ENCODE measurements around the gene MLLT3. TPM values are rescaled to one million over a fixed set of nuclear protein-coding genes. Genes with fewer than 3 reads are reported as not detected.

MLLT3 gene
- total RNA-seq, 1 donor, result 17.4 TPM

DNA sequence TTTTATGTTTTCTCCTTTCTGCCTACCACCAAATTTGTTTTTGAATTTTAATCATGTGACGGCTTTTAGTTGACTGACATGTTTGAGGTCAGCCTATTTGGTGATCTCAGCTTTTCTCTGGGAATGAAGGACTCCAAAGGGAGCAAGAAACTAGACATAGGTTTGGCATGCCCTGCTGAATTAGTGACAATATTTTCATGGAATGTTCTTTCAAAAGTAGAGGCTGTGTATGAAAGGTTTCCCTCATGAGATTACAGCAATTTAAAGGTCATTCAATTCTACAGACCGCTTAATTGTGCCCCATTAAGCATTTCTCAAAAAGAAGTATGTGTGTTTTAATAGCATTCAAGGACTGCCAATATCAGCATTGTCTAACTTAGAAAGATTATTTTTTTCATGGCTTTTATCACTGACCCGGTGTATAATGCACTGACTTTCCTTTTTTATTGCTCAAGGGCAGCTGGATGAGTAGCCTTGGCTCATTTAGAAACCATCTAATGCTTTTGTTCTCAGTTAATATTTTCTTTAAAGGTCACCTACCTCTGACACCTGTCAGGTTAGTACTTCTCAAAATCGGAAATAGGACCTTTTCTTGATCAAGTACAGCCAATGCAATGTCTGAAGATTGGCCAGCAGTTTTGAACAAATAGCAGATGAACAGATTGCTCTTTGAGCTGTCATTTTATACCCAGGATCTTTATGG, 8.1 kb upstream of the MLLT3 start:
- no peaks in the 10 kb centered on the region for H3K4me1 ChIP-seq (ENCODE audit: insufficient read depth, low read length)
- no peaks in the 10 kb centered on the region for H3K79me2 ChIP-seq (ENCODE audit: insufficient read depth, low read length)
- no peak overlapping the region for H3K4me2 ChIP-seq (ENCODE audit: insufficient read depth, low read length)
- no peak overlapping the region for H3K4me3 ChIP-seq (ENCODE audit: insufficient read depth, low read length)
- no peak overlapping the region for H2AFZ ChIP-seq (ENCODE audit: low read length)
- no peaks in the 10 kb centered on the region for H3K36me3 ChIP-seq (ENCODE audit: insufficient read depth, low read length)
- no peak overlapping the region for H3K27ac ChIP-seq (ENCODE audit: low read depth, low read length)
- no peak for DNase-seq (ENCODE audit: insufficient read length, low spot score, missing footprints)
- no peaks in the 10 kb centered on the region for H4K20me1 ChIP-seq (ENCODE audit: insufficient read depth, low read length)
- no peaks in the 10 kb centered on the region for H3K9me3 ChIP-seq (ENCODE audit: low read depth, low read length)
- H3K27me3 ChIP-seq (ENCODE audit: insufficient read depth, low read length), result peaks cover 2% of the 10 kb centered on the region
- TF ChIP-seq, protein P1, sequence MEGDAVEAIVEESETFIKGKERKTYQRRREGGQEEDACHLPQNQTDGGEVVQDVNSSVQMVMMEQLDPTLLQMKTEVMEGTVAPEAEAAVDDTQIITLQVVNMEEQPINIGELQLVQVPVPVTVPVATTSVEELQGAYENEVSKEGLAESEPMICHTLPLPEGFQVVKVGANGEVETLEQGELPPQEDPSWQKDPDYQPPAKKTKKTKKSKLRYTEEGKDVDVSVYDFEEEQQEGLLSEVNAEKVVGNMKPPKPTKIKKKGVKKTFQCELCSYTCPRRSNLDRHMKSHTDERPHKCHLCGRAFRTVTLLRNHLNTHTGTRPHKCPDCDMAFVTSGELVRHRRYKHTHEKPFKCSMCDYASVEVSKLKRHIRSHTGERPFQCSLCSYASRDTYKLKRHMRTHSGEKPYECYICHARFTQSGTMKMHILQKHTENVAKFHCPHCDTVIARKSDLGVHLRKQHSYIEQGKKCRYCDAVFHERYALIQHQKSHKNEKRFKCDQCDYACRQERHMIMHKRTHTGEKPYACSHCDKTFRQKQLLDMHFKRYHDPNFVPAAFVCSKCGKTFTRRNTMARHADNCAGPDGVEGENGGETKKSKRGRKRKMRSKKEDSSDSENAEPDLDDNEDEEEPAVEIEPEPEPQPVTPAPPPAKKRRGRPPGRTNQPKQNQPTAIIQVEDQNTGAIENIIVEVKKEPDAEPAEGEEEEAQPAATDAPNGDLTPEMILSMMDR (IDR thresholded peaks at IDR 0.05; ENCODE audit: extremely low read depth, low read depth, low read length), result no peak

DNA sequence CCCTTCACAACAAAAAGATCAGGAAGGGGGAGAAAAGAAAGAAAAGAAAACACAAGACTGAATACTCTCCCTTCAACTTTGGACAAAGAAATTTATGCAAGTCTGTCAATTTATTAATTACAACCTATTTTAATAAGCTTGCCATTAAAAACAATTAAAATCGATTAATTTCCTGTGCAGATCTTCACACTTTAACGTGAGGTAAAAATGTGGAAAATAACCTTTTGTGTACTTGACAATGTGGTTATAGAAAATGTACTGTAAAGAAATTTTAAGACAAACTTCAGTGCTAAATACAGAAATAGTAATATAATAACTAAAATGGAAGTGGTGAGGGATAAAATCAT, 2.7 kb upstream of the MLLT3 start:
- Histone ChIP-seq H2AFZ (ENCODE audit: low read length) (no peak overlapping the region), H3K27ac (ENCODE audit: low read depth, low read length) (no peak overlapping the region), H3K27me3 (ENCODE audit: insufficient read depth, low read length) (no peaks in the 10 kb centered on the region), H4K20me1 (ENCODE audit: insufficient read depth, low read length) (no peaks in the 10 kb centered on the region), H3K4me3 (ENCODE audit: insufficient read depth, low read length) (peak overlapping the region; percentile 81), H3K4me2 (ENCODE audit: insufficient read depth, low read length) (peak overlapping the region; percentile 82), H3K36me3 (ENCODE audit: insufficient read depth, low read length) (no peaks in the 10 kb centered on the region), H3K79me2 (ENCODE audit: insufficient read depth, low read length) (no peaks in the 10 kb centered on the region), H3K9me3 (ENCODE audit: low read depth, low read length) (no peaks in the 10 kb centered on the region), H3K4me1 (ENCODE audit: insufficient read depth, low read length) (peaks cover 6% of the 10 kb centered on the region)
- no peak for DNase-seq (ENCODE audit: insufficient read length, low spot score, missing footprints)
- TF ChIP-seq, protein P1 (IDR thresholded peaks at IDR 0.05; ENCODE audit: extremely low read depth, low read depth, low read length), result no peak

DNA sequence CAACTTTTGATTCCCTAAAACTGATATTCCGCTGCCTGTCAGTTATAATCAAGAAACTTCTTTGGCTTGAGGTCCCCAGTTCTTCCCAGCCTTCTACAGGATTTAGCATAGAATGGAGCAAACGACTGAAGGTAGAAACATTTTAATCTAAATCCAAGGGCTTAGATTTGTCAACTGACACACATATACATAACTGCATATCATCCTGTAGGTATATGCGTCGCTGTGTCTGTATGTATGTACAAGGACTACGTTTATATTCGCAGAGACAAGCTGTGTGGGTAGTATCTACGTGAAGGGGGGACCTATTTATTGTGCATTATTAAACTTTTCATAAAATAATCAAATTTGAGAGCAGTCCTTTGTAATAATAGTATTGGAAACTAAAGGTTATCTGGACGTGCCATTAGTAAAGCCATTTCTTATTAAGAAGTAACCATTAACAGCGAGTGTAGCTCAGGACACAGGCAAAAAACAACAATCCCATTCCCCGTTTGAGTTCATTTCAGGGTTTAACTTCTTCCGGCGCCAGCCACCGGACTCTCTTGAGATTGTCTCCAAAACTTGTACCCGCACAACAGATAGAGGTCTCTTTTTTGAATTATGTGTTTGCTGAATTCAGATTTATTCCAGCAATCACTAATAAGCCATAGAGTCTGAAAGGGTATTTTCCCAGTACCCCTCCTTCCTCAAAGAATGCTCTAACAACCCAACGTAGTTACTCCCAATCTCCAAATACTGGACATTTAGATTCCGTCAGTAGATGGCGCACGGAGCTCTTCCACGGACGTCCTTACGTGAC, 2.1 kb upstream of the MLLT3 start:
- Histone ChIP-seq H3K4me3 (ENCODE audit: insufficient read depth, low read length) (peak overlapping the region; percentile 81), H3K9me3 (ENCODE audit: low read depth, low read length) (no peaks in the 10 kb centered on the region), H3K79me2 (ENCODE audit: insufficient read depth, low read length) (no peaks in the 10 kb centered on the region), H3K27ac (ENCODE audit: low read depth, low read length) (no peak overlapping the region), H3K36me3 (ENCODE audit: insufficient read depth, low read length) (no peaks in the 10 kb centered on the region), H2AFZ (ENCODE audit: low read length) (peak overlapping the region; percentile 92), H3K4me1 (ENCODE audit: insufficient read depth, low read length) (peaks cover 6% of the 10 kb centered on the region), H3K4me2 (ENCODE audit: insufficient read depth, low read length) (peak overlapping the region; percentile 82), H4K20me1 (ENCODE audit: insufficient read depth, low read length) (no peaks in the 10 kb centered on the region), H3K27me3 (ENCODE audit: insufficient read depth, low read length) (no peaks in the 10 kb centered on the region)
- peak; percentile 83 for DNase-seq (ENCODE audit: insufficient read length, low spot score, missing footprints)
- TF ChIP-seq, protein P1 (IDR thresholded peaks at IDR 0.05; ENCODE audit: extremely low read depth, low read depth, low read length), result peak; percentile 92

DNA sequence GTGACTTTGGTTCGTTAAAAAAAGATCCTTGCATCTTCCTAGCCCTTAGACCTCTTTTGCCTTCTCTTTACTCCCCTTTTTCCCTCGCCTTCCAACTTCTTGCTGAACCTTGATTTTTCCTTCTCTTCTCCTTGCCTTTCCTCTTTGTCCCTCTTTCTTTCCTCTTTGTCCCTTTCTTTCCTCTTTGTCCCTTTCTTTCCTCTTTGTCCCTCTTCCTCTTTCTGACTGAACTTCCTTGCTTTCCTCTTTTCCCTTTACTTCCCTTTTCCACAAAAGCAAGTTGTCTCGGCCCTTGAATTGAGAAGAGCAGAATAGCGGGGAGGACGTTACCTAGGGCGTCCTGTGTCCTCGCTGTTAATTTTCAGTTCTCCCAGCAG, 1.4 kb upstream of the MLLT3 start:
- Histone ChIP-seq H3K36me3 (ENCODE audit: insufficient read depth, low read length) (no peaks in the 10 kb centered on the region), H4K20me1 (ENCODE audit: insufficient read depth, low read length) (no peaks in the 10 kb centered on the region), H3K27me3 (ENCODE audit: insufficient read depth, low read length) (no peaks in the 10 kb centered on the region), H2AFZ (ENCODE audit: low read length) (peak overlapping the region; percentile 92), H3K79me2 (ENCODE audit: insufficient read depth, low read length) (no peaks in the 10 kb centered on the region), H3K27ac (ENCODE audit: low read depth, low read length) (peak overlapping the region; percentile 5), H3K4me1 (ENCODE audit: insufficient read depth, low read length) (peaks cover 7% of the 10 kb centered on the region), H3K4me3 (ENCODE audit: insufficient read depth, low read length) (peak overlapping the region; percentile 81), H3K9me3 (ENCODE audit: low read depth, low read length) (no peaks in the 10 kb centered on the region), H3K4me2 (ENCODE audit: insufficient read depth, low read length) (peak overlapping the region; percentile 82)
- DNase-seq (ENCODE audit: insufficient read length, low spot score, missing footprints), result no peak
- TF ChIP-seq, protein P1 (IDR thresholded peaks at IDR 0.05; ENCODE audit: extremely low read depth, low read depth, low read length), result no peak

Measured in osteoblast (primary cell).